Measurements from ENCODE around the gene MTCH1.

DNA sequence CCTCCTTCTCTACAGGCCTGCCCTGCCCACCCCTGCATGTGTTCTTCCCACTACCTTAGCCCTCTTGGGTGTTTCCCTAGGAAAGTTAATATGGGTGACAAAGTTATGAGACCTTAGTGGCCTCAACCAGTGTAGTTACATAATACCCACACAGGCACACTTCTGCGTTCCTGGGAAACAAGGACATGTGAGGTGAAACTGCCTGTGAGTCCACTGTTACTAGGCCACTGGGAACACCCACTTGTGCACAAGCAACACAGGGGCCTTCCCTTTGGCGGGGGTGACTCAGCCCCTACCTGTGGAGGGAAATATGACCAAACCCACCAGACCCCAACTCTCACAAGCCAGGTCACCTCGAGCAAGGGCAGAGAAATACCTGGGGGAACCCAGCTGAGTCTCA is 18.7 kb downstream of the MTCH1 start:
- TF ChIP-seq FOXM1 (IDR thresholded peaks at IDR 0.05; ENCODE audit: borderline replicate concordance) (no peak), NFRKB (IDR thresholded peaks at IDR 0.05) (no peak), BHLHE40 (IDR thresholded peaks at IDR 0.05; ENCODE audit: borderline replicate concordance) (no peak), FOXA1 (IDR thresholded peaks at IDR 0.05) (no peak), LEF1 (IDR thresholded peaks at IDR 0.05; ENCODE audit: borderline replicate concordance) (no peak), ARNT (IDR thresholded peaks at IDR 0.05) (no peak)

Data from HEK293T (cell line).